Adrenal gland (tissue), 19 donors: ENCODE results near the gene SLX4. TPM values are rescaled to one million over a fixed set of nuclear protein-coding genes. Genes with fewer than 3 reads are reported as not detected.
"Not testable (repeated sequence)": the region's sequence is repeated elsewhere in the genome, so short reads cannot be mapped to it uniquely, and the experiment has no call there.

ENCODE experiments used
- DNase-seq, 7 donors: peaks; one replicate each; pipeline ENCODE4 v3.0.0-alpha.2; 2019 to 2020
- H3K27ac ChIP-seq, 5 donors: fragments of 200-600 bp; sonication (generic) in 4 of 5; 1 replicate in 3 of 5; 2 replicates in 2 of 5; pipeline versions ENCODE4 v1.5.1 to v1.8.0; 2016 to 2020; ENCODE audit warnings: mild to moderate bottlenecking in 1 of 5
- H3K27me3 ChIP-seq: fragments of 200-600 bp; 2 replicates; pipeline ENCODE4 v1.8.0; 2021
- H3K36me3 ChIP-seq, 2 donors: fragments of 200-600 bp; replicated peaks in 1 of 2; 1 replicate in 1 of 2; 2 replicates in 1 of 2; pipeline versions ENCODE4 v1.5.1 to v1.8.0; 2018 to 2022
- H3K4me1 ChIP-seq, 2 donors: fragments of 200-600 bp; replicated peaks in 1 of 2; 1 replicate in 1 of 2; 2 replicates in 1 of 2; pipeline versions ENCODE4 v1.5.1 to v1.8.0; 2018 to 2021
- H3K4me3 ChIP-seq, 4 donors: fragments of 200-600 bp; sonication (generic) in 3 of 4; one replicate each; pipeline ENCODE4 v1.5.1; 2016 to 2018
- H3K9me3 ChIP-seq, 3 donors: fragments of 200-600 bp; sonication (generic) in 1 of 3; replicated peaks in 1 of 3; 1 replicate in 2 of 3; 2 replicates in 1 of 3; pipeline versions ENCODE4 v1.5.1 to v1.8.0; 2016 to 2021
- POLR2A ChIP-seq, 2 donors: fragments of 450-650 bp; IDR thresholded peaks; one replicate each; pipeline ENCODE4 v1.6.1; 2017; ENCODE audit warnings: antibody characterized with exemption in 2 of 2, mild to moderate bottlenecking in 2 of 2, moderate library complexity in 1 of 2
- WGBS, 4 donors: extraction: QIAGEN DNeasy Blood & Tissue Kit in 2 of 4; methylation state at CpG; one replicate each; pipeline versions ENCODE4 v1.1.5 to v1.1.7; 2013 to 2017; 5-methylcytosine and 5-hydroxymethylcytosine counted together
- intact Hi-C, 2 donors: fragments of 100-400 bp; cut with DNase I; formaldehyde crosslinking; loops; one replicate each; pipeline versions ENCODE4 v1.14.1 to v1.15.0; 2022 to 2023
- long read RNA-seq, 10 donors: library from polyadenylated mRNA in 3 of 10; unstranded in 2 of 10; stranded (forward) in 1 of 10; transcript quantifications; one replicate each; pipeline ENCODE4 v2.0.0 and lab custom pipeline, GENCODE V29; 2021 to 2026
- polyA plus RNA-seq, 3 donors: library from polyadenylated mRNA; stranded (reverse); fragments of 200-250 nt in 2 of 3; fragments of 350-450 nt in 1 of 3; fragmentation: Illumina TruSeq in 1 of 3; extraction: RNeasy Lipid Tissue Mini Kit (QIAGEN cat#74804) in 1 of 3; gene quantifications; one replicate each; pipeline ENCODE4 v1.2.3, GENCODE V29; 2013 to 2014
- total RNA-seq, 9 donors: library from RNA; depleted of rRNA in 4 of 9; stranded (reverse); fragments of >200 nt in 4 of 9; fragments of 120-200 nt in 1 of 9; fragmentation: NEBNext Ultra II Directional in 1 of 9; extraction: Animal tissue kit (Norgen Biotek cat#: 25700) in 1 of 9; gene quantifications; one replicate each; pipeline versions ENCODE4 v1.1.0 to v1.2.4, GENCODE V29; 2013 to 2023
- TF ChIP-seq, protein P1 (sequence below), 6 experiments: fragments of 450-650 bp in 4 of 6; fragments of 200-600 bp in 2 of 6; sonication (generic) in 1 of 6; IDR thresholded peaks; 1 replicate in 5 of 6; 2 replicates in 1 of 6; pipeline versions ENCODE4 v1.5.1 to v1.8.0; 2016 to 2021; ENCODE audit warnings: antibody characterized with exemption in 6 of 6, mild to moderate bottlenecking in 2 of 6, moderate library complexity in 1 of 6
- donor health status: healthy with polysubstance abuse.
- donor health status: Bipolar disorder and iron deficiency.
- donor health status: DM: yes; HTN: yes; CAD: no.
- donor health status: DM: no; HTN: no; CAD: no.
- donor health status: DM: no; HTN: no; CAD: no.
- donor health status: DM: yes; HTN: yes; CAD: no.

Gene SLX4
- total RNA-seq (1 to 10 TPM; 1.7 to 8.0 (median 4.3) TPM), polyA plus RNA-seq (1 to 10 TPM; 2.4 to 8.2 (median 2.9) TPM)
- long read RNA-seq, donor 1, result 0 reads
- long read RNA-seq, donor 2, result 0 reads
- long read RNA-seq, donor 3, result 0 reads
- long read RNA-seq, donor 4, partial matches to known transcripts, result 0 of 1 reads
- long read RNA-seq, donor 4, other reads (novel, unspliced or antisense), result 1 of 1 reads
- long read RNA-seq, donor 5, partial matches to known transcripts, result 0 of 1 reads
- long read RNA-seq, donor 5, other reads (novel, unspliced or antisense), result 0 of 1 reads
- long read RNA-seq, donor 6, partial matches to known transcripts, result 0 of 1 reads
- long read RNA-seq, donor 6, other reads (novel, unspliced or antisense), result 1 of 1 reads
- long read RNA-seq, donor 7, result 0 reads
- long read RNA-seq, donor 8, result 0 reads
- long read RNA-seq, donor 9, result 0 reads
- long read RNA-seq, donor 10, result 0 reads

DNA sequence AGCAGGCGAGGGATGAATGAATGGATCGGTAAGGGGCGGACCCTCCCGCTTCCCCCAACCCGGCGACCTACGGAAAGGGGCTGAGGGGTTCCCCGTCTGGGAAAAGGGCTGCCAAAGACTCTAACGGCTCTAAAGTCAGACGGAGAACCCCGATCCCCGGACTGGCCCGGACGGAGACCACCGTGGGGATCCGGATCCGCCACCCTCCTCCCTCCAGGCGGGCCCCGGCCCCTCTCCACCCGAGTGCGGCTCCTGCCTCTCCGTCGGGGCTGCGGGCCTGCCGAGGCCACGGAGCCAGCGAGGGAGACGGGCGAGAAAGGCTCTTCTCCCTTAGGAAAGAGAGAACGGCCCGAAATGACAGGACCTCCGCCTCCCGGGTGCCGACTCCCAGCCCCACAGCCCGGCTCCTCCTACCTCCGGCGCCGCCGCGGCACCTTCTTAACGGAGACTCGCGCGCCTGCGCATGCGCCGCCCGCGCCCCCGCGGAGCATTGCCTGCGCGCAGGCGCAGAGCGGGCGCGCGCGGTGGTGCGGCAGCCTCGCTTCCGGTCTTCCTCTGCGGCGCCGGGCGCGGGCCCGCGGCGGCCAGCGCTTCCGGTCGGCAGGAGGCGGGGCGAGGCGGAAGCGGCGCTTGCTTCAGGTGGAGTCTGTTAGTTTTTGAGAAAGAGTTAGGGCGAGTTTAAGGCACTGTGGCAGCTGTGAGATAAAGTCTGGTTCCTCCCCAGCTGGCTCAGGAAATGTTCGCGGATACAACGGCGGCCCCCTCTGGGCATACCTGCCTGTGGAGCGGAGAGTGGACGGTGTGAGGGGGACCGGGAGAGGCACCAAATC lies at the start of gene SLX4:
Gene SLX4 (minus strand): TSS at position 461 of the 830 bp plus-strand sequence. CDS start 2,642 bp downstream, outside the sequence.
- H3K36me3 ChIP-seq, result no peaks in the 10 kb centered on the region
- 0 to 1% (median 0%) methylated on average over 8 to 86 of the region's 86 CpGs for WGBS, 4 donors
- peak; percentile 87 to 93 (median 91) for DNase-seq
- no peaks in the 10 kb centered on the region for H3K9me3 ChIP-seq
- intact Hi-C loops, result no loop called here
- no peaks in the 10 kb centered on the region for H3K27me3 ChIP-seq
- peaks cover 12 to 17% of the 10 kb centered on the region in 2 donors for H3K4me1 ChIP-seq
- H3K27ac ChIP-seq, result peak within 1 kb of the TSS in 4 of 5 donors; percentile 59 to 82 (median 62)
- TF ChIP-seq, protein P1, sequence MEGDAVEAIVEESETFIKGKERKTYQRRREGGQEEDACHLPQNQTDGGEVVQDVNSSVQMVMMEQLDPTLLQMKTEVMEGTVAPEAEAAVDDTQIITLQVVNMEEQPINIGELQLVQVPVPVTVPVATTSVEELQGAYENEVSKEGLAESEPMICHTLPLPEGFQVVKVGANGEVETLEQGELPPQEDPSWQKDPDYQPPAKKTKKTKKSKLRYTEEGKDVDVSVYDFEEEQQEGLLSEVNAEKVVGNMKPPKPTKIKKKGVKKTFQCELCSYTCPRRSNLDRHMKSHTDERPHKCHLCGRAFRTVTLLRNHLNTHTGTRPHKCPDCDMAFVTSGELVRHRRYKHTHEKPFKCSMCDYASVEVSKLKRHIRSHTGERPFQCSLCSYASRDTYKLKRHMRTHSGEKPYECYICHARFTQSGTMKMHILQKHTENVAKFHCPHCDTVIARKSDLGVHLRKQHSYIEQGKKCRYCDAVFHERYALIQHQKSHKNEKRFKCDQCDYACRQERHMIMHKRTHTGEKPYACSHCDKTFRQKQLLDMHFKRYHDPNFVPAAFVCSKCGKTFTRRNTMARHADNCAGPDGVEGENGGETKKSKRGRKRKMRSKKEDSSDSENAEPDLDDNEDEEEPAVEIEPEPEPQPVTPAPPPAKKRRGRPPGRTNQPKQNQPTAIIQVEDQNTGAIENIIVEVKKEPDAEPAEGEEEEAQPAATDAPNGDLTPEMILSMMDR (IDR thresholded peaks at IDR 0.05), result peak in 1 of 6 experiments; percentile 11
- TF ChIP-seq POLR2A (IDR thresholded peaks at IDR 0.05), result peak; percentile 72 to 84
- peak within 1 kb of the TSS; percentile 62 to 71 (median 67) for H3K4me3 ChIP-seq

DNA sequence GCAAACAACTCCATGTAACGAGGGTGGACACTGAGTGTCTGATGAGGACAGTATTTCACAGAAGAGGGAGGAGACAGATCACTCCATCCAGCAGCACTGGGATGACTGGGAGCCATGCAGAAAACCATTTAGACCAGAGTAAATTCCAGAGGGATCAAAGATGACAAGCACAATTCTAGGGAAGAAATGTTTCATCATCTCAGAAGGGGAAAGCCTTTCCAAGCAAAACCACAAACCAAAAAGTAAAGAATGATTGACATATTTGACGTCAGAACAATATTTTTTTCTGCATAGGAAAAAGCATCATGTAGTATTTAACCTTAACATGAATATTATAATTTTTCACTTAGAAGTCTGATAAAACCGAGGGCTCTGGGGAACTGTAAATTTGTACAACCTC lies 47.8 kb upstream of the SLX4 start:
- H3K4me3 ChIP-seq, result no peak overlapping the region
- TF ChIP-seq POLR2A (IDR thresholded peaks at IDR 0.05), result no peak
- TF ChIP-seq, protein P1 (IDR thresholded peaks at IDR 0.05), result no peak
- peaks cover 0 to 73% of the 10 kb centered on the region in 2 donors for H3K36me3 ChIP-seq
- no peak for DNase-seq
- 79 to 85% (median 84%) methylated on average over 3 of the region's 3 CpGs for WGBS, 4 donors
- H3K27me3 ChIP-seq, result no peaks in the 10 kb centered on the region
- peaks cover 0 to 6% of the 10 kb centered on the region in 2 donors for H3K4me1 ChIP-seq
- H3K9me3 ChIP-seq, result no peaks in the 10 kb centered on the region
- H3K27ac ChIP-seq, result no peak overlapping the region
- intact Hi-C loops, result no loop called here

DNA sequence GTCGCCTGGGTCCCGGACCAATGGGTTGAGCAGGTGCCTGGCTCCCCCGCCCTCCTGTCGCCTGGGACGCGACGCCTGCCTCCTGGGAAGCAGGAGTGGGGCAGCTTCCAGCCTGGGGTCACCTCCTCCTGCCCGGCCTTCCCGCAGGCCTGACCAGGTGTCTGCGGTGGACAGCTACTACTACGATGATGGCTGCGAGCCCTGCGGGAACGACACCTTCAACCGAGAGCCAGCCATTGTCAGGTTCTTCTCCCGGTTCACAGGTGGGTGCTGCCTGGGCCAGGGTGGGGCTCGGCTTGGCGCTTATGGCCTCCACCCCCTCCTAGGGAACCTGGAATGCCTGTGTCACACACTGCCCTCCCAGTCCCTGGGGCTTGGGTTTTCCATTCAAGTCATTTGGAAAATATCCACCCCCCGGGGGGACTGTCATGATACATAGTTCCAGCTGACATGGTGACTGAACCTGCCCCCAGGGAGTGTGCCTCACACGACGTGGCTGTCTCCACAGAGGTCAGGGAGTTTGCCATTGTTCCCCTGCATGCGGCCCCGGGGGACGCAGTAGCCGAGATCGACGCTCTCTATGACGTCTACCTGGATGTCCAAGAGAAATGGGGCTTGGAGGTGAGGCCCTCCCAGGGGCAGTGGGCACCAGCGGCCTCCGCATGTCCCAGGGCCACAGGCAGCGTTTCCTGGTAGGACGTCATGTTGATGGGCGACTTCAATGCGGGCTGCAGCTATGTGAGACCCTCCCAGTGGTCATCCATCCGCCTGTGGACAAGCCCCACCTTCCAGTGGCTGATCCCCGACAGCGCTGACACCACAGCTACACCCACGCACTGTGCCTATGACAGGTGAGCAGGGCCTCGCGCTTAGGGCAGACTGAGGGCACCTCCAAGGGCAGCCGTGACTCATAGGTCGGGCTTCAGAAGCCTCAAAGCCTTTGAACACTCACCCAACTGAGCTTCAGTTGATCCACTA lies 45.4 kb upstream of the SLX4 start:
- WGBS, 4 donors, result 72 to 86% (median 83%) methylated on average over 8 to 41 of the region's 42 CpGs
- H3K27me3 ChIP-seq, result no peaks in the 10 kb centered on the region
- no peak overlapping the region for H3K4me3 ChIP-seq
- peaks cover 0 to 7% of the 10 kb centered on the region in 2 donors for H3K4me1 ChIP-seq
- intact Hi-C loops, result no loop called here
- DNase-seq, result peak in 5 of 7 donors; percentile 57 to 75 (median 61)
- H3K27ac ChIP-seq, result peak overlapping the region in 1 of 5 donors; percentile 22
- TF ChIP-seq, protein P1 (IDR thresholded peaks at IDR 0.05), result no peak
- no peaks in the 10 kb centered on the region for H3K9me3 ChIP-seq
- peaks cover 0 to 56% of the 10 kb centered on the region in 2 donors for H3K36me3 ChIP-seq

- H3K4me1 ChIP-seq, H3K27ac ChIP-seq, intact Hi-C loops, H3K27me3 ChIP-seq, DNase-seq, H3K4me3 ChIP-seq, H3K9me3 ChIP-seq: not testable (repeated sequence)
- H3K36me3 ChIP-seq, result peaks cover 0 to 55% of the 10 kb centered on the region in 2 donors
- 74 to 95% (median 86%) methylated on average over 1 to 6 of the region's 10 CpGs for WGBS, 4 donors
Observed at GRCh38 chr16:3656160-3656490, 44.7 kb upstream of the SLX4 start.
